Peyer's patch (tissue), 4 donors: ENCODE measurements around the gene GSTT4.

Source experiments
- CTCF ChIP-seq, 6 experiments: fragments of 450-650 bp in 4 of 6; fragments of 200-600 bp in 2 of 6; sonication (generic) in 1 of 6; IDR thresholded peaks; one replicate each; pipeline ENCODE4 v1.5.1; 2017 to 2019; ENCODE audit warnings: antibody characterized with exemption in 6 of 6, mild to moderate bottlenecking in 3 of 6, moderate library complexity in 1 of 6
- POLR2A ChIP-seq, 2 donors: fragments of 450-650 bp; IDR thresholded peaks; one replicate each; pipeline ENCODE4 v1.5.1; 2017; ENCODE audit warnings: antibody characterized with exemption in 2 of 2, mild to moderate bottlenecking in 2 of 2, moderate library complexity in 2 of 2

DNA sequence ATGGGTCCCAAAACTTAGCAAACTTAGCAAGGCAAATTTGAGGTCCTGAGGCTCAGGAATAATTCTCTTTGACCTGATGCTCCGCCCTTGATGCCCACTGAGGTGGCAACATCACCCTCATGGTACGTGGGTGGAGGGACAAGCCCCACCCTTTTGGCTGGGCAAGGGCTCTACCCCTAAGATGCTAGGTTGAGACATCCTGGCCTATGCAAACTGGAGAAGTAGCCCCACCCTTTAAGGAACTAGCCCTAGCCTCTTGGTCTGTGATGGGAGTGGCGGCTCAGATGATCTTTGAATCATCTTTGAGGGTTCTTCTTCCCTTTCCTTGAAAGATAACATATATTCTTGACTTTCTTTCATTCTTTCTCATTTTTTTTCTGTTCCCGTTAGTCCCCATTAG lies 38.7 kb upstream of the GSTT4 start:
- TF ChIP-seq CTCF (IDR thresholded peaks at IDR 0.05) (no peak), POLR2A (IDR thresholded peaks at IDR 0.05) (no peak)
